Fibroblast of skin of back (primary cell): ENCODE results near the gene ZMIZ1.

Source experiments
- DNase-seq: peaks from one replicate; pipeline ENCODE4 v3.0.0-alpha.2; 2013

Gene ZMIZ1

DNA sequence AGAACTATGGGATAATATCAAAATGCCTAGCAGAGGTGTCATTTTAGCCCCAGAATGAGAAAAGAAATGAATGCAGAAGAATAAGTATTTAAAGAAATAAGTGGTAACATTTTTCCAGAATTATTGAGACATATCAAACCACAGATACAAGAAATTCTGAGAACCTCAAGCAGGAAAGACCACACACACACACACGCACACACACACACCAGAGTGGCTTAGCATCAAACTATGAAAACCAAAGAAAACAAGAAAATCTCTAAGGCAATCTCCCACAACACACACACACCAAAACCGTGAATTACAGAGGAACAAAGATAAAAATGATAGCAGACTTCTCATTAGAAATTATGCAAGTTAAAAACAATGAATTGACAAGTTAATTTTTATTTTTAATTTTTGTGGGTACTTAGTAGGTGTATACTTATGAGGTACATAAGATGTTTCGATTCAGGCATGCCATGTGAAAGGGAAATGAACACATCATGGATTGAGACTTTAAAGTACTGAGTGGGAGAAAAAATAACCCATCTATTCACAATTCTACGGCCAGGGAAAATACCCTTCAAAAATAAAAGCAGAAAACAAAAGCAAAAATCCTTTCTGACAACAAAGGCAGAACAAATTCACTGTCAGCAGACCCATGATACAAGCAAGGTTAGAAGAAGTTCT lies 293.1 kb downstream of the ZMIZ1 start:
- peak; percentile 54 for DNase-seq
